CD14-positive monocyte (primary cell): Measurements from ENCODE around the gene PERM1. TPM values are rescaled to one million over a fixed set of nuclear protein-coding genes. Genes with fewer than 3 reads are reported as not detected.

Source experiments
- DNase-seq, 3 donors: peaks; one replicate each; pipeline ENCODE4 v3.0.0-alpha.2; 2011 to 2022
- H2AFZ ChIP-seq: 2 replicates; pipeline ENCODE4 v1.6.0; 2012; ENCODE audit warnings: mild to moderate bottlenecking, low read depth, low read length, inconsistent platforms; ENCODE audit not compliant: insufficient read depth, poor library complexity, severe bottlenecking
- H3K27ac ChIP-seq, 2 donors: 1 replicate in 1 of 2; 2 replicates in 1 of 2; pipeline ENCODE4 v1.5.1; 2012 to 2013; ENCODE audit warnings: low read length in 2 of 2, control low read depth in 1 of 2, inconsistent platforms in 1 of 2, low read depth in 1 of 2, mild to moderate bottlenecking in 1 of 2
- H3K27me3 ChIP-seq, 2 donors: one replicate each; pipeline versions ENCODE4 v1.6.0 to v1.6.1; 2011 to 2013; ENCODE audit warnings: low read length in 2 of 2; ENCODE audit not compliant: control insufficient read depth in 2 of 2, insufficient read depth in 2 of 2
- H3K36me3 ChIP-seq, 2 donors: replicated peaks in 1 of 2; 1 replicate in 1 of 2; 2 replicates in 1 of 2; pipeline versions ENCODE4 v1.5.1 to v1.6.1; 2012 to 2013; ENCODE audit warnings: low read length in 2 of 2, control low read depth in 1 of 2, inconsistent platforms in 1 of 2, mild to moderate bottlenecking in 1 of 2; ENCODE audit not compliant: insufficient read depth in 2 of 2, control insufficient read depth in 1 of 2
- H3K4me1 ChIP-seq, 2 donors: 1 replicate in 1 of 2; 2 replicates in 1 of 2; pipeline versions ENCODE4 v1.5.1 to v1.6.1; 2012 to 2013; ENCODE audit warnings: low read length in 2 of 2, control low read depth in 1 of 2, inconsistent platforms in 1 of 2, mild to moderate bottlenecking in 1 of 2, moderate library complexity in 1 of 2; ENCODE audit not compliant: insufficient read depth in 2 of 2, control insufficient read depth in 1 of 2
- H3K4me2 ChIP-seq: replicated peaks from 2 replicates; pipeline ENCODE3; 2012; ENCODE audit warnings: low read length, moderate library complexity, mild to moderate bottlenecking; ENCODE audit not compliant: poor library complexity, severe bottlenecking; ENCODE audit errors: extremely low read depth
- H3K4me3 ChIP-seq, 3 experiments: fragments of 200-600 bp in 1 of 3; sonication (generic) in 1 of 3; replicated peaks in 1 of 3; 1 replicate in 2 of 3; 2 replicates in 1 of 3; pipeline ENCODE4 v1.5.1; 2011 to 2013; ENCODE audit warnings: low read length in 3 of 3, mild to moderate bottlenecking in 3 of 3, control low read depth in 2 of 3, low read depth in 2 of 3, inconsistent platforms in 1 of 3, moderate library complexity in 1 of 3
- H3K79me2 ChIP-seq: 2 replicates; pipeline ENCODE4 v1.6.0; 2012; ENCODE audit warnings: mild to moderate bottlenecking, control low read depth, inconsistent platforms, low read length, moderate library complexity; ENCODE audit not compliant: insufficient read depth
- H3K9ac ChIP-seq: 2 replicates; pipeline ENCODE4 v1.6.0; 2017; ENCODE audit warnings: low read length, mild to moderate bottlenecking; ENCODE audit not compliant: insufficient read depth, poor library complexity, severe bottlenecking
- H3K9me3 ChIP-seq, 2 donors: replicated peaks in 1 of 2; 1 replicate in 1 of 2; 2 replicates in 1 of 2; pipeline versions ENCODE4 v1.5.1 to v1.6.1; 2012 to 2013; ENCODE audit warnings: low read length in 2 of 2, control low read depth in 1 of 2; ENCODE audit not compliant: control insufficient read depth in 1 of 2, insufficient read depth in 1 of 2
- H4K20me1 ChIP-seq: 2 replicates; pipeline ENCODE4 v1.6.0; 2012; ENCODE audit warnings: mild to moderate bottlenecking, low read length, control low read depth, moderate library complexity; ENCODE audit not compliant: insufficient read depth
- H3K27ac Mint-ChIP-seq, 7 donors: one replicate each; pipeline ENCODE4 v1.8.0; 2020; ENCODE audit warnings: mild to moderate bottlenecking in 7 of 7, mixed read lengths in 7 of 7, moderate library complexity in 6 of 7, inconsistent platforms in 2 of 7
- H3K27me3 Mint-ChIP-seq, 3 donors: one replicate each; pipeline ENCODE4 v1.8.0; 2021 to 2022; ENCODE audit warnings: low read depth in 3 of 3, mild to moderate bottlenecking in 3 of 3, mixed read lengths in 3 of 3, moderate library complexity in 3 of 3, inconsistent platforms in 1 of 3
- H3K36me3 Mint-ChIP-seq, 2 donors: one replicate each; pipeline ENCODE4 v1.8.0; 2020; ENCODE audit warnings: mixed read lengths in 2 of 2, inconsistent platforms in 1 of 2, mild to moderate bottlenecking in 1 of 2
- H3K4me1 Mint-ChIP-seq: one replicate; pipeline ENCODE4 v1.8.0; 2020; ENCODE audit warnings: mild to moderate bottlenecking, mixed read lengths
- H3K4me3 Mint-ChIP-seq, 2 donors: one replicate each; pipeline ENCODE4 v1.8.0; 2020; ENCODE audit warnings: mild to moderate bottlenecking in 2 of 2, mixed read lengths in 2 of 2, moderate library complexity in 1 of 2
- H3K9me3 Mint-ChIP-seq, 7 donors: one replicate each; pipeline ENCODE4 v1.8.0; 2020 to 2022; ENCODE audit warnings: mixed read lengths in 7 of 7, mild to moderate bottlenecking in 6 of 7, moderate library complexity in 6 of 7, inconsistent platforms in 2 of 7
- CTCF ChIP-seq: fragments of 200-600 bp; IDR thresholded peaks from one replicate; pipeline ENCODE4 v1.8.0; 2022; ENCODE audit warnings: antibody characterized with exemption, mild to moderate bottlenecking
- WGBS: methylation state at CpG from one replicate; pipeline ENCODE4 v1.1.5; 2013; ENCODE audit warnings: missing lambda C conversion rate; ENCODE audit not compliant: insufficient coverage; 5-methylcytosine and 5-hydroxymethylcytosine counted together
- intact Hi-C, 2 donors: fragments of 100-400 bp; cut with micrococcal nuclease; formaldehyde crosslinking; loops; one replicate each; pipeline versions ENCODE4 v1.15.0 to v1.15.1; 2023
- polyA plus RNA-seq, 3 donors: library from polyadenylated mRNA; depleted of rRNA in 1 of 3; unstranded in 2 of 3; stranded (reverse) in 1 of 3; fragments of 300-500 nt in 2 of 3; fragments of >200 nt in 1 of 3; fragmentation: Illumina TruSeq in 2 of 3; gene quantifications; 1 replicate in 2 of 3; 2 replicates in 1 of 3; pipeline ENCODE4 v1.2.3, GENCODE V29; 2012 to 2021

The PERM1 gene
- polyA plus RNA-seq, 3 donors, result not detected

GRCh38 chr1:1021920-1022259, 40.0 kb upstream of the PERM1 start:
- Histone ChIP-seq H3K4me1 (peaks cover 11 to 21% of the 10 kb centered on the region in 2 donors), H3K9me3 (no peaks in the 10 kb centered on the region), H3K9ac (no peak overlapping the region), H2AFZ (no peak overlapping the region), H3K4me2 (no peak overlapping the region), H3K27me3 (peaks cover 7 to 41% of the 10 kb centered on the region in 2 donors), H3K4me3 (no peak overlapping the region), H3K79me2 (no peaks in the 10 kb centered on the region), H3K27ac (no peak overlapping the region), H3K36me3 (no peaks in the 10 kb centered on the region), H4K20me1 (no peaks in the 10 kb centered on the region)
- no peak for TF ChIP-seq CTCF
- H3K4me3 Mint-ChIP-seq, result peak overlapping the region in 1 of 2 donors; percentile 67
- 98% methylated on average over 5 of the region's 10 CpGs for WGBS
- H3K36me3 Mint-ChIP-seq, result no peaks in the 10 kb centered on the region
- H3K27me3 Mint-ChIP-seq, result peaks cover 33 to 46% (median 40%) of the 10 kb centered on the region in 3 donors
- H3K4me1 Mint-ChIP-seq, result peaks cover 6% of the 10 kb centered on the region
- no peak overlapping the region for H3K27ac Mint-ChIP-seq
- H3K9me3 Mint-ChIP-seq, result peaks cover 0 to 6% (median 0%) of the 10 kb centered on the region in 7 donors
- peak in 1 of 3 donors; percentile 48 for DNase-seq
- intact Hi-C loops, result loop anchor here in 1 of 2 donors (5.0 kb wide), 1 partner anchor 35 kb away; no protein-coding TSS in a partner anchor

- Histone ChIP-seq H2AFZ (no peak overlapping the region), H3K36me3 (no peaks in the 10 kb centered on the region)
- peaks cover 33 to 45% (median 40%) of the 10 kb centered on the region in 3 donors for H3K27me3 Mint-ChIP-seq
Observed at GRCh38 chr1:1021010-1021919, 39.4 kb upstream of the PERM1 start.

More at GRCh38 chr1:1021010-1021919, 39.4 kb upstream of the PERM1 start:
- TF ChIP-seq CTCF, result no peak
- Histone ChIP-seq H3K9ac (peak overlapping the region; percentile 15), H3K79me2 (no peaks in the 10 kb centered on the region), H3K4me3 (peak overlapping the region in 1 of 3 experiments; percentile 69), H3K4me1 (peaks cover 11 to 21% of the 10 kb centered on the region in 2 donors), H3K4me2 (peak overlapping the region; percentile 72), H3K9me3 (no peaks in the 10 kb centered on the region), H4K20me1 (no peaks in the 10 kb centered on the region), H3K27me3 (peaks cover 7 to 36% of the 10 kb centered on the region in 2 donors), H3K27ac (no peak overlapping the region)
- 22% methylated on average over 10 of the region's 33 CpGs for WGBS
- H3K4me3 Mint-ChIP-seq, result peak overlapping the region in 1 of 2 donors; percentile 72
- H3K4me1 Mint-ChIP-seq, result peaks cover 6% of the 10 kb centered on the region
- no peak overlapping the region for H3K27ac Mint-ChIP-seq
- peak in 1 of 3 donors; percentile 68 for DNase-seq
- peaks cover 0 to 6% (median 0%) of the 10 kb centered on the region in 7 donors for H3K9me3 Mint-ChIP-seq
- no peaks in the 10 kb centered on the region for H3K36me3 Mint-ChIP-seq
- intact Hi-C loops, result loop anchor here in 1 of 2 donors (5.0 kb wide), 1 partner anchor 36 kb away; no protein-coding TSS in a partner anchor
